WTC11 (cell line): ENCODE results near the gene CHD9.

ENCODE experiments used
- CTCF ChIP-seq: fragments of 200-600 bp; IDR thresholded peaks from 2 replicates; pipeline ENCODE4 v1.8.0; 2022; ENCODE audit warnings: antibody characterized with exemption
- EMX1 ChIP-seq: fragments of 250-450 bp; sonication (Bioruptor Pico); IDR thresholded peaks from 2 replicates; pipeline ENCODE4 v1.8.0; 2021; ENCODE audit warnings: mild to moderate bottlenecking
- ESRRA ChIP-seq: sonication (generic); formaldehyde crosslinking; IDR thresholded peaks from 2 replicates; pipeline ENCODE4 v1.8.1; 2022; ENCODE audit warnings: mild to moderate bottlenecking, missing genetic modification reagents, borderline replicate concordance
- JAZF1 ChIP-seq: fragments of 250-450 bp; sonication (Bioruptor Pico); IDR thresholded peaks from 2 replicates; pipeline ENCODE4 v1.9.0; 2021; ENCODE audit warnings: moderate library complexity, mild to moderate bottlenecking, inconsistent platforms

GRCh38 chr16:53036066-53036465 is 18.7 kb upstream of the CHD9 start:
- TF ChIP-seq CTCF (no peak), JAZF1 (CRISPR knock-in tag) (no peak), ESRRA (CRISPR knock-in tag) (no peak), EMX1 (CRISPR knock-in tag) (no peak)
